Ureter (tissue), 1 donor: Measurements from ENCODE around the gene LHFPL5. TPM values are rescaled to one million over a fixed set of nuclear protein-coding genes. Genes with fewer than 3 reads are reported as not detected.

ENCODE experiments used
- DNase-seq: peaks from one replicate; pipeline ENCODE4 v3.0.0-alpha.2; 2020; ENCODE audit warnings: low spot score
- total RNA-seq: library from RNA; stranded (reverse); gene quantifications from one replicate; pipeline ENCODE4 v1.2.4, GENCODE V29; 2023
- donor health status: DM: yes; HTN: yes; CAD: no.

LHFPL5 gene
- total RNA-seq = not detected

GRCh38 chr6:35804996-35805736, at the start of gene LHFPL5:
Gene LHFPL5 (plus strand): TSS chr6:35805352. CDS start chr6:35805671, 319 bp downstream.
- no peak for DNase-seq

- no peak for DNase-seq
Measured at GRCh38 chr6:35757456-35758123, 47.6 kb upstream of the LHFPL5 start.

- no peak for DNase-seq
Measured at GRCh38 chr6:35759426-35759825, 45.7 kb upstream of the LHFPL5 start.

- no peak for DNase-seq
Measured at GRCh38 chr6:35765739-35766138, 39.4 kb upstream of the LHFPL5 start.

GRCh38 chr6:35769211-35769610, 35.9 kb upstream of the LHFPL5 start:
- no peak for DNase-seq

GRCh38 chr6:35771343-35771627, 33.9 kb upstream of the LHFPL5 start:
- DNase-seq = no peak

GRCh38 chr6:35774116-35774794, 30.9 kb upstream of the LHFPL5 start:
- no peak for DNase-seq

- no peak for DNase-seq
Measured at GRCh38 chr6:35775031-35775430, 30.1 kb upstream of the LHFPL5 start.

- DNase-seq = no peak
Measured at GRCh38 chr6:35776364-35777215, 28.6 kb upstream of the LHFPL5 start, which contains the start of gene CLPSL2. Gene CLPSL2 (plus strand): TSS chr6:35776598. CDS start chr6:35776619, 21 bp downstream.

GRCh38 chr6:35777356-35778102, 27.6 kb upstream of the LHFPL5 start:
- DNase-seq = no peak

- DNase-seq = no peak
Measured at GRCh38 chr6:35778437-35778836, 26.7 kb upstream of the LHFPL5 start.

- no peak for DNase-seq
Measured at GRCh38 chr6:35780719-35781118, 24.4 kb upstream of the LHFPL5 start, which contains the start of gene CLPSL1. Gene CLPSL1 (plus strand): TSS chr6:35781019. CDS start chr6:35781111, 92 bp downstream.

- no peak for DNase-seq
Measured at GRCh38 chr6:35781290-35781689, 23.9 kb upstream of the LHFPL5 start.

GRCh38 chr6:35782424-35782823, 22.7 kb upstream of the LHFPL5 start:
- DNase-seq = no peak

- DNase-seq = no peak
Measured at GRCh38 chr6:35784200-35784599, 21.0 kb upstream of the LHFPL5 start.

- DNase-seq = no peak
Measured at GRCh38 chr6:35786272-35786671, 18.9 kb upstream of the LHFPL5 start.

- no peak for DNase-seq
Measured at GRCh38 chr6:35786810-35787209, 18.3 kb upstream of the LHFPL5 start.

GRCh38 chr6:35787266-35788218, 17.6 kb upstream of the LHFPL5 start:
- no peak for DNase-seq

- DNase-seq = no peak
Measured at GRCh38 chr6:35788423-35788982, 16.6 kb upstream of the LHFPL5 start.

- DNase-seq = no peak
Measured at GRCh38 chr6:35790683-35791082, 14.5 kb upstream of the LHFPL5 start.
